ENCODE measurements around the gene RBM38.

Gene RBM38

DNA sequence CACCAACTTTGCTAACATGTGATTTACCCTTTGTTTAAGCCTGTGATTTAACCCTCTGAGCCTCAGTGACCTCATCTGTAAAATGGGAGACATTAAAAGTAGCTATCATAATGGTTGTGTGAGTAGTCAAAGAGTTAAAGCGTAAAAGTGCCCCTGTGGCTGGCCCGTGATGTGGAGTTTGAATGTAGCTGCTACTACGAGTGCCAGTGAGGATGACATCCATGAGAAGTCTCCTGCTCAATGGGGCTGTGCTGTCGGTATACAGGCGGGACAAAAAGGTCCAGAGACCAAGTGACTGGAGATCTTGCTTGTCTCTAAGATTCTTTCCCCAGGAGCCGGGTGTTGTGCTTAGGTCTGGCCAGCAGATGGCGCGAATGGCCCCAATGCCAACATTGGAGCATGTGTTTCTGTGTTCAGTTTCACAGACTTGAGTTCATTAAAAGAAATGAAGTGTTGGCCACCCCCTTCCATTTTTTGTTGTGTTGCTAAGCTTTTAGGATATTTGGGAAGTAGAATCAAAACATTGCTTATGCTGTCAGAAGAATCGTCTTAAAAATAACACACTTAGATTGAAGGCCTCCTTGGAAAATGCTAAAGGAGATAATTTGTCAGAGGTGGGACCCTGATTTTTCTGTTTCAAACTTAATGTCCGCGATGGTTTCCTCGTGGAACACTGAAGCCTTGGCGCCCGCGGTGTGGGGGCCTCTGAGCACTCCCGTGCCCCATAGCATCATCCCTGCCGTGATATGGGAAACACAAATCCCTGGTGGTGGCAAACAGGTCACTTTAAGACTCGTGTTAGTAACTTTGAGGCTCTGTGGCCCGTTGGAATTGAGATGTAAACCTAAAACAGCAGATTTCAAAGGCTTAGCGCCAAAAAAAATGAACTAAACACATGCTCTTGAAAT lies 9.3 kb upstream of the RBM38 start (continued):
- TF ChIP-seq ZNF518A (tag by site-specific recombination; conservative IDR thresholded peaks at IDR 0.05; ENCODE audit: low read depth) (no peak), ZNF791 (tag by site-specific recombination; IDR thresholded peaks at IDR 0.05) (no peak)

DNA sequence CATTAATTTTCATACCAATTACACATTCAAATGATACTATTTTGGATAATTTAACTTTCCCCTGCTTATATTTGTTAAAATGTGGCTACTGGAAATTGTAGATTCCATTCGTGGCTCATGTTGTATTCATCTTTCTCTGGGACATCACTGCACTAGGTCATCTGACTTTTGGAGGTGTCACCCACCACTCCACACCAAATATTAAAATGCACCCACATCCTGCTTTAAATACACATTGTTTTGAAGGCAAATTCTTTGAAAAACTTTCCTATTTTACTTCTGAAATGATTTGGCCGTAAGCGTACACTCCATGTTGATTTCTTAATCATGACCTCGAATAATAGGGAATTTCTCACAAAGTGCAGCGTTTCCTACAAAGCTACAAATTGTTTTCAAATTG lies 8.7 kb upstream of the RBM38 start:
- Histone ChIP-seq H3K36me3 (ENCODE audit: control insufficient read depth in 2 of 2, insufficient read depth in 1 of 2, low read length in 2 of 2) (peaks cover 0 to 50% of the 10 kb centered on the region in 2 experiments; a peak in 1 of 3 replicates), H3K9me3 (ENCODE audit: control insufficient read depth, insufficient read depth, low read depth, low read length) (no peaks in the 10 kb centered on the region), H3K4me3 (ENCODE audit: low read depth, low read length) (no peak overlapping the region), H3K27ac (ENCODE audit: extremely low read depth, low read depth, low read length) (no peak overlapping the region), H3K4me1 (ENCODE audit: control insufficient read depth, insufficient read depth, low read length) (no peaks in the 10 kb centered on the region)
- POLR2A ChIA-PET = no interaction called here
- CTCF ChIA-PET = interaction anchor here (0.6 to 2.3 kb wide), 13 partner anchors 8 to 200 kb away, joined by 3 to 26 read pairs (median 5); no protein-coding TSS in a partner anchor
- TF ChIP-seq ZNF140 (tag by site-specific recombination; IDR thresholded peaks at IDR 0.05) (no peak), ZNF639 (tag by site-specific recombination; IDR thresholded peaks at IDR 0.05) (no peak), ZNF157 (tag by site-specific recombination; IDR thresholded peaks at IDR 0.05) (no peak), ZXDB (tag by site-specific recombination; IDR thresholded peaks at IDR 0.05) (no peak)

DNA sequence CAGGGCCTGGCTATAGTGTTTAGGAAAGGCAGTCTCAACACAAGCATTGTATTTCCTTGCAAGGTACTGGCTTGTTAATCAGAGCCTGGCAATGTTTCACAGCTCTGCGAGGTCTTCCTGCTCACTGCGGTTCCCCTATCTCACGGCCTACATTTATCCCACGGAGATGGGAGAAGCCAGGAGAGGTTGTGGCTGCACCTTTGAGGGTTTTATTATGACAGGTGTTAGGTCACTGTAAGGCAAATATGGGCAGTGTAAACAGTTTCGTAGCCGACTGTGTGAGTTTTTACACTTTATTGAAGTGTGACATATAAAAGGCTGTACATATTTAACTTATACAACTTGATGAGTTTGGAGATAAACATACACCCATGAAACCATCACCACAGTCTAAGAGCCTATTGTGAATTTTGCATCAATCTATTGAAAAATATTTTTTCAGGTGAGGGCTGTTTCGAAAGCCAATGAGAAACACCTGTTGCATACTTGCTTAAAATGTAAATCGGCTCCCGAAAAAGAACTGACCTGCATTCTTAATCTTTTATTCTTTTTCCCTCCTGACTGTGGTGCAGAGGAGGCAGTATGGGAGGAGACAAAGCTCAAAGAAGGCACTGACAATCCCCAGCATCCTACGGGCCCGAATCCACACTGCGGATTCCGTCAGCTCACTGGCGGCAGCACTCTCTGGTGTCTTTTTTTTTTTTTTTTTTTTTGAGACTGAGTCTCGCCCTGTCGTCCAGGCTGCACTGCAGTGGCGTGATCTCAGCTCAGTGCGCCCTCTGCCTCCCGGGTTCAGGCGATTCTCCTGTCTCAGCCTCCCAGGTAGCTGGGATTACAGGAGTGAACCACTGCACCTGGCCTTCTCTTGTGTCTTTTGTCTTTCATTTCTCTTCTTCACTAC lies 7.5 kb upstream of the RBM38 start:
- Histone ChIP-seq H3K36me3 (ENCODE audit: control insufficient read depth in 2 of 2, insufficient read depth in 1 of 2, low read length in 2 of 2) (peaks cover 0 to 38% of the 10 kb centered on the region in 2 experiments; a peak in 1 of 3 replicates), H3K4me1 (ENCODE audit: control insufficient read depth, insufficient read depth, low read length) (no peaks in the 10 kb centered on the region), H3K4me3 (ENCODE audit: low read depth, low read length) (no peak overlapping the region), H3K27ac (ENCODE audit: extremely low read depth, low read depth, low read length) (no peak overlapping the region), H3K9me3 (ENCODE audit: control insufficient read depth, insufficient read depth, low read depth, low read length) (no peaks in the 10 kb centered on the region)
- POLR2A ChIA-PET = interaction anchor here (0.6 kb wide), 1 partner anchor 54 kb away, joined by 4 read pairs; no protein-coding TSS in a partner anchor
- CTCF ChIA-PET = interaction anchor here (0.6 kb wide), 1 partner anchor 302 kb away, joined by 3 read pairs; no protein-coding TSS in a partner anchor
- TF ChIP-seq KLF10 (tag by site-specific recombination; IDR thresholded peaks at IDR 0.05) = no peak
- TF ChIP-seq ZNF184 (tag by site-specific recombination; IDR thresholded peaks at IDR 0.05) = no peak
- TF ChIP-seq, protein P1, sequence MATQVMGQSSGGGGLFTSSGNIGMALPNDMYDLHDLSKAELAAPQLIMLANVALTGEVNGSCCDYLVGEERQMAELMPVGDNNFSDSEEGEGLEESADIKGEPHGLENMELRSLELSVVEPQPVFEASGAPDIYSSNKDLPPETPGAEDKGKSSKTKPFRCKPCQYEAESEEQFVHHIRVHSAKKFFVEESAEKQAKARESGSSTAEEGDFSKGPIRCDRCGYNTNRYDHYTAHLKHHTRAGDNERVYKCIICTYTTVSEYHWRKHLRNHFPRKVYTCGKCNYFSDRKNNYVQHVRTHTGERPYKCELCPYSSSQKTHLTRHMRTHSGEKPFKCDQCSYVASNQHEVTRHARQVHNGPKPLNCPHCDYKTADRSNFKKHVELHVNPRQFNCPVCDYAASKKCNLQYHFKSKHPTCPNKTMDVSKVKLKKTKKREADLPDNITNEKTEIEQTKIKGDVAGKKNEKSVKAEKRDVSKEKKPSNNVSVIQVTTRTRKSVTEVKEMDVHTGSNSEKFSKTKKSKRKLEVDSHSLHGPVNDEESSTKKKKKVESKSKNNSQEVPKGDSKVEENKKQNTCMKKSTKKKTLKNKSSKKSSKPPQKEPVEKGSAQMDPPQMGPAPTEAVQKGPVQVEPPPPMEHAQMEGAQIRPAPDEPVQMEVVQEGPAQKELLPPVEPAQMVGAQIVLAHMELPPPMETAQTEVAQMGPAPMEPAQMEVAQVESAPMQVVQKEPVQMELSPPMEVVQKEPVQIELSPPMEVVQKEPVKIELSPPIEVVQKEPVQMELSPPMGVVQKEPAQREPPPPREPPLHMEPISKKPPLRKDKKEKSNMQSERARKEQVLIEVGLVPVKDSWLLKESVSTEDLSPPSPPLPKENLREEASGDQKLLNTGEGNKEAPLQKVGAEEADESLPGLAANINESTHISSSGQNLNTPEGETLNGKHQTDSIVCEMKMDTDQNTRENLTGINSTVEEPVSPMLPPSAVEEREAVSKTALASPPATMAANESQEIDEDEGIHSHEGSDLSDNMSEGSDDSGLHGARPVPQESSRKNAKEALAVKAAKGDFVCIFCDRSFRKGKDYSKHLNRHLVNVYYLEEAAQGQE (tag by site-specific recombination; IDR thresholded peaks at IDR 0.05) = no peak
- TF ChIP-seq ZNF677 (tag by site-specific recombination; IDR thresholded peaks at IDR 0.05) = no peak
- peak; percentile 88 for TF ChIP-seq SCRT2 (tag by site-specific recombination; IDR thresholded peaks at IDR 0.05)
- TF ChIP-seq, protein P2, sequence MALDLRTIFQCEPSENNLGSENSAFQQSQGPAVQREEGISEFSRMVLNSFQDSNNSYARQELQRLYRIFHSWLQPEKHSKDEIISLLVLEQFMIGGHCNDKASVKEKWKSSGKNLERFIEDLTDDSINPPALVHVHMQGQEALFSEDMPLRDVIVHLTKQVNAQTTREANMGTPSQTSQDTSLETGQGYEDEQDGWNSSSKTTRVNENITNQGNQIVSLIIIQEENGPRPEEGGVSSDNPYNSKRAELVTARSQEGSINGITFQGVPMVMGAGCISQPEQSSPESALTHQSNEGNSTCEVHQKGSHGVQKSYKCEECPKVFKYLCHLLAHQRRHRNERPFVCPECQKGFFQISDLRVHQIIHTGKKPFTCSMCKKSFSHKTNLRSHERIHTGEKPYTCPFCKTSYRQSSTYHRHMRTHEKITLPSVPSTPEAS (tag by site-specific recombination; IDR thresholded peaks at IDR 0.05) = no peak
- no peak for TF ChIP-seq SETDB1 (IDR thresholded peaks at IDR 0.05; ENCODE audit: insufficient read length, low read length)
- TF ChIP-seq ZFP37 (tag by site-specific recombination; IDR thresholded peaks at IDR 0.05) = no peak
- TF ChIP-seq ZNF596 (tag by site-specific recombination; IDR thresholded peaks at IDR 0.05) = no peak
- TF ChIP-seq, protein P3, sequence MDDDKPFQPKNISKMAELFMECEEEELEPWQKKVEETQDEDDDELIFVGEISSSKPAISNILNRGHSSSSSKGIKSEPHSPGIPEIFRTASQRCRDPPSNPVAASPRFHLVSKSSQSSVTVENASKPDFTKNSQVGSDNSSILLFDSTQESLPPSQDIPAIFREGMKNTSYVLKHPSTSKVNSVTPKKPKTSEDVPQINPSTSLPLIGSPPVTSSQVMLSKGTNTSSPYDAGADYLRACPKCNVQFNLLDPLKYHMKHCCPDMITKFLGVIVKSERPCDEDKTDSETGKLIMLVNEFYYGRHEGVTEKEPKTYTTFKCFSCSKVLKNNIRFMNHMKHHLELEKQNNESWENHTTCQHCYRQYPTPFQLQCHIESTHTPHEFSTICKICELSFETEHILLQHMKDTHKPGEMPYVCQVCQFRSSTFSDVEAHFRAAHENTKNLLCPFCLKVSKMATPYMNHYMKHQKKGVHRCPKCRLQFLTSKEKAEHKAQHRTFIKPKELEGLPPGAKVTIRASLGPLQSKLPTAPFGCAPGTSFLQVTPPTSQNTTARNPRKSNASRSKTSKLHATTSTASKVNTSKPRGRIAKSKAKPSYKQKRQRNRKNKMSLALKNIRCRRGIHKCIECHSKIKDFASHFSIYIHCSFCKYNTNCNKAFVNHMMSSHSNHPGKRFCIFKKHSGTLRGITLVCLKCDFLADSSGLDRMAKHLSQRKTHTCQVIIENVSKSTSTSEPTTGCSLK (tag by site-specific recombination; IDR thresholded peaks at IDR 0.05) = no peak
